Fibroblast of the aortic adventitia (primary cell): ENCODE data around the gene CNPPD1. TPM values are rescaled to one million over a fixed set of nuclear protein-coding genes. Genes with fewer than 3 reads are reported as not detected.
"Not testable (repeated sequence)": the region's sequence is repeated elsewhere in the genome, so short reads cannot be mapped to it uniquely, and the experiment has no call there.

Experiments
- DNase-seq: peaks from one replicate; pipeline ENCODE4 v3.0.0-alpha.2; 2010; ENCODE audit warnings: low read depth
- H3K4me3 ChIP-seq: 2 replicates; pipeline ENCODE4 v1.5.1; 2011; ENCODE audit warnings: low read depth, mild to moderate bottlenecking, control low read depth, low read length, moderate library complexity
- total RNA-seq: library from RNA; depleted of rRNA; stranded (reverse); fragments of >200 nt; gene quantifications from 2 replicates; pipeline ENCODE4 v1.2.3, GENCODE V29; 2012; ENCODE audit warnings: low replicate concordance
- TF ChIP-seq, protein P1 (sequence below): IDR thresholded peaks from 2 replicates; pipeline ENCODE4 v1.5.1; 2011; ENCODE audit warnings: mild to moderate bottlenecking, low read length, control low read depth, inconsistent platforms; ENCODE audit not compliant: insufficient read depth

Gene CNPPD1
- total RNA-seq, 1 donor = 25.7 TPM

DNA sequence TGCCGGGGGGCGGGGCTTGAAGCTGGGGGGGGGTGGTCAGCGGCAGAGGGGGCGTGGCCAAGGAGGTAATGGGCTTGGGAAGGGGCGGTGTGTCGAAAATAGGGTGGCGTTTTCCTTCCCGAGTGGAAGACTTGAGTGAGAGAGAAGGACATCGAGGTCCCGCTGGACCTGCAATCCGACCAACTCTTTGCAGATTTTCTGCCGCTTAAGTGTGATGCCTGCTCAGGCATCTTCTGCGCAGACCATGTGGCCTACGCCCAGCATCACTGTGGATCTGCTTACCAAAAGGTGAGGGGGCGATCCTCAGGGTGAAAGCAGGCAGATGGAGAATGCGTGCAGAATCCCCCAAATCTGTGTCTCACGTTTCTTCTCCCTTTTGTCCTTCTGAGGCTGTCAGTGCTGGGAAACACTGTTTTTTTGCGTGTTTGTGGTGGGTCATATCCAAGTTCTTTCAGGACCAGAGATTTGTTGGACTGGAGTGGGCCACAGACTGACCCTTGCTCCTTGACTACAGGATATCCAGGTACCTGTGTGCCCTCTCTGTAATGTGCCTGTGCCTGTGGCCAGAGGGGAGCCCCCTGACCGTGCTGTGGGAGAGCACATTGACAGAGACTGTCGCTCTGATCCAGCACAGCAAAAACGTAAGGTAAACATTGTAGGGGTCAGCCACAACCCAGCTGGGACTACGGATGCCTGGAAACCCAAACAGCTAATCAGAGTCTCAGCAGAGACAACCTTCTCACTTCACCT is 30.6 kb upstream of the CNPPD1 start:
- TF ChIP-seq, protein P1, sequence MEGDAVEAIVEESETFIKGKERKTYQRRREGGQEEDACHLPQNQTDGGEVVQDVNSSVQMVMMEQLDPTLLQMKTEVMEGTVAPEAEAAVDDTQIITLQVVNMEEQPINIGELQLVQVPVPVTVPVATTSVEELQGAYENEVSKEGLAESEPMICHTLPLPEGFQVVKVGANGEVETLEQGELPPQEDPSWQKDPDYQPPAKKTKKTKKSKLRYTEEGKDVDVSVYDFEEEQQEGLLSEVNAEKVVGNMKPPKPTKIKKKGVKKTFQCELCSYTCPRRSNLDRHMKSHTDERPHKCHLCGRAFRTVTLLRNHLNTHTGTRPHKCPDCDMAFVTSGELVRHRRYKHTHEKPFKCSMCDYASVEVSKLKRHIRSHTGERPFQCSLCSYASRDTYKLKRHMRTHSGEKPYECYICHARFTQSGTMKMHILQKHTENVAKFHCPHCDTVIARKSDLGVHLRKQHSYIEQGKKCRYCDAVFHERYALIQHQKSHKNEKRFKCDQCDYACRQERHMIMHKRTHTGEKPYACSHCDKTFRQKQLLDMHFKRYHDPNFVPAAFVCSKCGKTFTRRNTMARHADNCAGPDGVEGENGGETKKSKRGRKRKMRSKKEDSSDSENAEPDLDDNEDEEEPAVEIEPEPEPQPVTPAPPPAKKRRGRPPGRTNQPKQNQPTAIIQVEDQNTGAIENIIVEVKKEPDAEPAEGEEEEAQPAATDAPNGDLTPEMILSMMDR = no peak
- no peak for DNase-seq
- H3K4me3 ChIP-seq = peak overlapping the region; percentile 86

DNA sequence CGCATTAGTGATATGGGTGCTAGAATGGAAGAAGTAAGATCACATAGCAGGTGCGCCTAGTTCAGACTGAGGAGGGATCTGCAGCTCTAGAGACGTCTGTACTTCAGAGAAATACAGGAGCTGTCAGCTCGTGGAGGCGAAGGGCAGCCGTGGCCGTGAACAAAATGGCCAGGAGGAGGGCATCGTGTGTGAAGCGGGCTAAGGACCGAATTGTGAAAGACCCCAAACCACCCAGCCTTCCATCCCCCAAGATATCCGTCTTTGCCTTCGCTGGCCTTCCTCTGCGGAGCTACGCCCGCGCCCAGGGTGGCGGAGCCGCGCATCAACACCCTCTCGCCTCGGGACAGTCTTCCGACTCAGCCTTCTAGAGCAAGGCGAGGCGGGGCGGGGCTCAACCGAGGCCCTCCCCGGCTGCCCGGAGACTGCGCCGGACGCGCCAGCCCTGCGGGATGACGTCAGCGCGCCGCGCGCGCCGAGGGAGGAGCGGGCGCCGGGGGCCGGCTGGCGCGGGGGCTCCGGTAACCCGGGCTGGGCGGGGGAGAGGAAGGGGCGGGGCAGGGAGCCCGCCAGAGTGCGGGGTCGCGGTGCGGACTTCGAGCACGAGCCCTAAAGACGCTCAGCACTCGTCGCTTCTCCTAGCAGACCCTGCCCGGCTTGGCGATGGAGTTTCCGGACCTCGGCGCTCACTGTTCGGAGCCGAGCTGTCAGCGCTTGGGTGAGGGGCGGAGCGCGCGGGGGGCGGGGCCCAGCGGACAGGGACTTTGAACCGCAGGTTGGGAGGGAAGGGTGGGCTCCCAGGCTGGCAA is 29.8 kb upstream of the CNPPD1 start, which contains the start of gene ZFAND2B:
TSS of gene ZFAND2B (plus strand) at position 455 of the 806 bp plus-strand sequence. CDS start at position 661, 206 bp downstream.
- DNase-seq = peak; percentile 86
- TF ChIP-seq, protein P1 = peak; percentile 23
- peak within 1 kb of the TSS; percentile 87 for H3K4me3 ChIP-seq

DNA sequence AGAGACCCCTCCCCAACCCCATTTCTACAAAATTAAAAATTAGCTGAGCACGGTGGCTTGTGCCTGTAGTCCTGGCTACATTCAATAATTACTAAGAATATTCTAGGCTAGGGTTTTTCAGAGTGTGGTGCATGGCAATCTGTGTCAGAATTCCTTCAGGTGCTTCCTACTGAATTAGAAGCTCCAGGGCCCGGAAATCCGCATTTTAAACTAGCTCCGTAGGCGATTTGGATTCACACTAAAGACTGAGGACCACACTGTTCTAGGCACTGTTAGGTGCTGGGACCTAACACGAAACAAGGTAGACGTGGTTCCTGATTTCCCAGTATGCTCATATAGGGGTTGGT is 29.2 kb upstream of the CNPPD1 start:
- no peak for DNase-seq

DNA sequence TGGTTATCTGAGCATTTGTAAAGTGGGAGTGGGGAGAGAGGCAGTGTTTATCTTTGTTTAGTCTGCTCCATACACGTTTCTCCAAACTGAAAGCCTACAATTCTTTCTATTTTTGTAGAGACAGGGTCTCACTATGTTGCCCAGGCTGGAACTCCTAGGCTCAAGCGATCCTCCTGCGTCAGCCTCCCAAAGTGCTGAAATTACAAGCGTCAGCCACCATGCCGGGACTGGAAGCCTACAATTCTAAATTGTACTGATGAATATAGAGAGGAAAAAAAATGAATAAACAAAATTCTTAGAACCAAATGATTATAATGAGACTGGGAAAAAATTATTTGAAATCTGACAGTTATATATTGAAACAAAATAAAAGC is 28.4 kb upstream of the CNPPD1 start:
- TF ChIP-seq, protein P1 = no peak
- DNase-seq = no peak
- H3K4me3 ChIP-seq = no peak overlapping the region

More for the DNA sequence above, 29.2 kb upstream of the CNPPD1 start:
- TF ChIP-seq, protein P1 = no peak
- H3K4me3 ChIP-seq = peak overlapping the region; percentile 87

DNA sequence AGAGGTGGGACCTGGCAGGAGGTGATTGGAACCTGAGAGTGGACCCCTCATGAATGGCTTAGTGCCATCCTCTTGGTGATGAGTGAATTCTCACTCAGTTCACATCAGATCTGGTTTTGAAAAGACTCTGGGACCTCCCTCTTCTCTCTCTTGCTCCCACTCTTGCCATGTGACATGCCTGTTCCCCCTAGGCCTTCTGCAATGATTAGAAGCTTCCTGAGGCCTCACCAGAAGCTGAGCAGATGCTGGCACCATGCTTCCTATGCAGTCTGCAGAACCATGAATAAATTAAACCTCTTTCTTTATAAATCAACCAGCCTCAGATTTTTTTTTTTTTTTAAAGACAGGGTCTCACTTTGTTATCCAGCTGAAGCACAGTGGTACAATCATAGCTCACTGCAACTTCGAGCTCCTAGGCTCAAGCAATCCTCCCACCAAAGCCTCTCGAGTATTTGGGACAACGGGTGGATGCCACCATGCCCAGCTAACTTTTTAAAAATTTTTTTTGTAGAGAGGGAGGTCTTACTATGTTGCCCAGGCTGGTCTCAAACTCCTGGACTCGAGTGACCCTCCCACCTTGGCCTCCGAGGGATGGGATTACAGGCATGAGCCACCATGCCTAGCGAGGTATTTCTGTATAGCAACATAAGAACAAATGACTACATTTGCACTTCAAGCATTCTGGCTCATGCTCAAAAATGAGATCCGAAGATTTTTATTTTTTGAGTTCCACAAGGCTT is 27.9 kb upstream of the CNPPD1 start:
- no peak overlapping the region for H3K4me3 ChIP-seq
- TF ChIP-seq, protein P1 = no peak
- no peak for DNase-seq

DNA sequence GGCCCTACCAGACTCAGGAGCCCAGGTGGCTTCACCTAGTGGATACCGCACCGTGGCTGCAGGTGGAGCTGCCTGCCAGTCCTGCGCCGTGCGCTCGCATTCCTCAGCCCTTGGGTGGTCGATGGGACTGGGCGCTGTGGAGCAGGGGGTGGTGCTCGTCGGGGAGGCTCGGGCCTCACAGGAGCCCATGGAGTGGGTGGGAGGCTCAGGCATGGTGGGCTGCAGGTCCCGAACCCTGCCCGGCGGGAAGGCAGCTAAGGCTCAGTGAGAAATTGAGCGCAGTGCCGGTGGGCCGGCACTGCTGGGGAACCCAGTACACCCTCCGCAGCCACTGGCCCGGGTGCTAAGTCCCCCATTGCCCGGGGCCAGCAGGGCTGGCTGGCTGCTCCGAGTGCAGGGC is 24.6 kb upstream of the CNPPD1 start:
- not testable (repeated sequence) for H3K4me3 ChIP-seq, DNase-seq

DNA sequence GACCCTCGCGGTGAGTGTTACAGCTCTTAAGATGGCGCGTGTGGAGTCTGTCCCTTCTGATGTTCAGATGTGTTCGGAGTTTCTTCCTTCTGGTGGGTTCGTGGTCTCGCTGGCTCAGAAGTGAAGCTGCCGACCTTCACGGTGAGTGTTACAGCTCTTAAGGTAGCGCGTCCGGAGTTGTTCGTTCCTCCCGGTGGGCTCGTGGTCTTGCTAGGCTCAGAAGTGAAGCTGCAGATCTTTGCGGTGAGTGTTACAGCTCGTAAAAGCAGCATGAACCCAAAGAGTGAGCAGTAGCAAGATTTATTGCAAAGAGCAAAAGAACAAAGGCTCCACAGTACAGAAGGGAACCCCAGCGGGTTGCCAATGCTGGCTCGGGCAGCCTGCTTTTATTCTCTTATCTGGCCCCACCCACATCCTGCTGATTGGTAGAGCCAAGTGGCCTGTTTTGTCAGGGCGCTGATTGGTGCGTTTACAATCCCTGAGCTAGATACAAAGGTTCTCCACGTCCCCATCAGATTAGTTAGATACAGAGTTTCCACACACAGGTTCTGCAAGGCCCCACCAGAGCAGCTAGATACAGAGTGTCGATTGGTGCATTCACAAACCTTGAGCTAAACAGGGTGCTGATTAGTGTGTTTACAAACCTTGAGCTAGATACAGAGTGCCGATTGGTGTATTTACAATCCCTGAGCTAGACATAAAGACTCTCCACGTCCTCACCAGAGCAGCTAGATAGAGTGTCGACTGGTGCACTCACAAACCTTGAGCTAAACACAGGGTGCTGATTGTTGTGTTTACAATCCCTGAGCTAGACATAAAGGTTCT is 24.0 kb upstream of the CNPPD1 start:
- not testable (repeated sequence) for H3K4me3 ChIP-seq, DNase-seq
